Ectodermal cell (in vitro differentiated cells): Measurements from ENCODE around the gene ABCB8.
A peak's percentile ranks its signal among the peaks of the same experiment; 100 is the strongest.

ENCODE experiments used
- H3K27ac ChIP-seq: 2 replicates; pipeline ENCODE4 v1.7.0; 2013; ENCODE audit warnings: mild to moderate bottlenecking, low read depth, low read length; ENCODE audit not compliant: insufficient read depth, poor library complexity, severe bottlenecking
- H3K27me3 ChIP-seq: 2 replicates; pipeline ENCODE4 v1.7.0; 2013; ENCODE audit warnings: mild to moderate bottlenecking, low read length; ENCODE audit not compliant: insufficient read depth, control insufficient read depth, poor library complexity, severe bottlenecking
- H3K36me3 ChIP-seq: one replicate; pipeline ENCODE4 v1.7.0; 2013; ENCODE audit warnings: low read length; ENCODE audit not compliant: control insufficient read depth, insufficient read depth
- H3K4me1 ChIP-seq: one replicate; pipeline ENCODE4 v1.7.0; 2013; ENCODE audit warnings: low read length; ENCODE audit not compliant: control insufficient read depth, insufficient read depth
- H3K4me3 ChIP-seq: 2 replicates; pipeline ENCODE4 v1.7.0; 2013; ENCODE audit warnings: low read depth, low read length, control low read depth; ENCODE audit not compliant: insufficient read depth
- H3K9me3 ChIP-seq: 2 replicates; pipeline ENCODE4 v1.7.0; 2013; ENCODE audit warnings: mild to moderate bottlenecking, low read length, moderate library complexity; ENCODE audit not compliant: control insufficient read depth
- WGBS, 2 experiments: methylation state at CpG; one replicate each; pipeline ENCODE4 v1.1.7; 2013; ENCODE audit warnings: missing lambda C conversion rate in 2 of 2; 5-methylcytosine and 5-hydroxymethylcytosine counted together

The ABCB8 gene

DNA sequence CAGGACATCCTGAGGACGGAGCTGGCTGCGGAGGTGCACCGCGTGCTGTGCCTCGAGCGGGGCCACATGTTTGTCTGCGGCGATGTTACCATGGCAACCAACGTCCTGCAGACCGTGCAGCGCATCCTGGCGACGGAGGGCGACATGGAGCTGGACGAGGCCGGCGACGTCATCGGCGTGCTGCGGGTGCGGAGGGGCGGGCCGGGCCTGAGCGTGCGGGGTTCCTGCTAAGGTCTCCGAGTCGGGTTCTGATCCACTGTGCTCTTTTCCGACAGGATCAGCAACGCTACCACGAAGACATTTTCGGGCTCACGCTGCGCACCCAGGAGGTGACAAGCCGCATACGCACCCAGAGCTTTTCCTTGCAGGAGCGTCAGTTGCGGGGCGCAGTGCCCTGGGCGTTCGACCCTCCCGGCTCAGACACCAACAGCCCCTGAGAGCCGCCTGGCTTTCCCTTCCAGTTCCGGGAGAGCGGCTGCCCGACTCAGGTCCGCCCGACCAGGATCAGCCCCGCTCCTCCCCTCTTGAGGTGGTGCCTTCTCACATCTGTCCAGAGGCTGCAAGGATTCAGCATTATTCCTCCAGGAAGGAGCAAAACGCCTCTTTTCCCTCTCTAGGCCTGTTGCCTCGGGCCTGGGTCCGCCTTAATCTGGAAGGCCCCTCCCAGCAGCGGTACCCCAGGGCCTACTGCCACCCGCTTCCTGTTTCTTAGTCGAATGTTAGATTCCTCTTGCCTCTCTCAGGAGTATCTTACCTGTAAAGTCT is 14.3 kb upstream of the ABCB8 start:
- peaks cover 18% of the 10 kb centered on the region for H3K27me3 ChIP-seq
- peak overlapping the region; percentile 22 for H3K4me3 ChIP-seq
- H3K36me3 ChIP-seq = no peaks in the 10 kb centered on the region
- peaks cover 28% of the 10 kb centered on the region for H3K4me1 ChIP-seq
- no peak overlapping the region for H3K27ac ChIP-seq
- H3K9me3 ChIP-seq = no peaks in the 10 kb centered on the region
- 69 to 75% methylated on average over 55 of the region's 55 CpGs for WGBS, 2 experiments

DNA sequence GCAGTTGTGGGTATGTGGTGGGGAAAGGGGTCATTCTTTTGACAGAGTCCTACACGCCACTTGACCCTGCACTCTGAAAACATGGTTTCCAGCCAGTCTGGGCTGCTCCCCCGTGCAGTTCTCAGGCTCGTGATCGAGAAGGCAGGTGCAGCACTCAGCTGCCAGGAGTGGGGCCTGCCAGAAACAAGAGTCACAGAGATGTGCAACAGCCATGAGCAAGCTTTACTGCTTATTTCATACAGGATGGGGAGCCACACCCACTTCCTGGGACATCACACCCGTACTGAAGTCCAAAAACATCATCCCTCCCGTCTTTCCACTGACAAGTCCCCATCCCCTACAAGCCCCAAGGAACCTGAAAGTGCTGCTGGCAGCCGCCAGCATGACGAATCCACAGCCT is 13.3 kb upstream of the ABCB8 start:
- WGBS, 2 experiments = 93 to 94% methylated on average over 8 of the region's 8 CpGs
- Histone ChIP-seq H3K27me3 (peaks cover 28% of the 10 kb centered on the region), H3K4me1 (peaks cover 26% of the 10 kb centered on the region)

DNA sequence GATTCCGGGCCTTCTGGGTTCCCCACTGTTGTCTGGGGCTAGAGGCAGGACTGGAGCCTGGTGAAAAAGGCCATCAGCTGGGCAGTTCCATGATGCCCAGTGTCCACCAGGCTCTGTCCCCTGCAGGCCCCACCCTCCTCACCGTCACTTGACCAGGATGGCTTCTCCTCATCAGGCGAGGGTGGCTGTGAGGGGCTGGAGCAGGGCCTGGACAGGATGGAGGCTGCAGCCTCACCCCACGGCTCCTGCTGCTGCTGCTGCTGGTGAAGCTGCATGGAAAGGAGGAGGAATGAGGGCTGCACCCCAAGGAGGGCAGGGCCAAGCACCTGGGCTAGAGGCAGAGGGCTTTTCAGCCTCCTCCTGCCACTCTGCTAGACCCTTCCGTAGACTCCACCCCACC is 12.3 kb upstream of the ABCB8 start:
- Histone ChIP-seq H3K4me1 (peaks cover 27% of the 10 kb centered on the region), H3K36me3 (no peaks in the 10 kb centered on the region), H3K4me3 (no peak overlapping the region), H3K27ac (no peak overlapping the region), H3K27me3 (peaks cover 28% of the 10 kb centered on the region), H3K9me3 (no peaks in the 10 kb centered on the region)
- 91% methylated on average over 5 of the region's 5 CpGs for WGBS, 2 experiments

More for the DNA sequence above, 13.3 kb upstream of the ABCB8 start:
- Histone ChIP-seq H3K36me3 (no peaks in the 10 kb centered on the region), H3K27ac (no peak overlapping the region), H3K9me3 (no peaks in the 10 kb centered on the region), H3K4me3 (no peak overlapping the region)

DNA sequence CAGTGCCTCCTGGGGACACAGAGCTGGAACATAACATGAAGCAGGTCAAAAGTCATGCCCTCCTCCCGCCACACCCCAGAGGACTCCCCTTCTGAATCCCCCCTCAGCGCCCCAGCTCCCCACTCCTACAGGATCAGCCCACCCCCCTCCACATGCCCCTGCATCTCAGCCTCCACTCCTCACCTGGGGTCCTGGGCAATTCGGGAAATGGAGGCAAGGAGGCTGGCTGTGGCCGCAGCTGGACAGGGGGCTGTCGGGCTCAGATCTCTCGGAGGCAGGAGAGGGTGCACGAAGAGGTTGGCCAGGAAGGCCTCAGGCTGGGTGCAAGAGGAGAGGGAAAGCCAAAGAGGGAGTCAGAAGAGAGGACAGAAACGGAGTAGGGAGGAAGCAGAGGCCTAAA is 11.7 kb upstream of the ABCB8 start:
- 93 to 94% methylated on average over 8 of the region's 8 CpGs for WGBS, 2 experiments
- H3K27me3 ChIP-seq = peaks cover 28% of the 10 kb centered on the region
- H3K4me3 ChIP-seq = no peak overlapping the region
- H3K36me3 ChIP-seq = no peaks in the 10 kb centered on the region
- no peaks in the 10 kb centered on the region for H3K9me3 ChIP-seq
- no peak overlapping the region for H3K27ac ChIP-seq
- H3K4me1 ChIP-seq = peaks cover 30% of the 10 kb centered on the region

DNA sequence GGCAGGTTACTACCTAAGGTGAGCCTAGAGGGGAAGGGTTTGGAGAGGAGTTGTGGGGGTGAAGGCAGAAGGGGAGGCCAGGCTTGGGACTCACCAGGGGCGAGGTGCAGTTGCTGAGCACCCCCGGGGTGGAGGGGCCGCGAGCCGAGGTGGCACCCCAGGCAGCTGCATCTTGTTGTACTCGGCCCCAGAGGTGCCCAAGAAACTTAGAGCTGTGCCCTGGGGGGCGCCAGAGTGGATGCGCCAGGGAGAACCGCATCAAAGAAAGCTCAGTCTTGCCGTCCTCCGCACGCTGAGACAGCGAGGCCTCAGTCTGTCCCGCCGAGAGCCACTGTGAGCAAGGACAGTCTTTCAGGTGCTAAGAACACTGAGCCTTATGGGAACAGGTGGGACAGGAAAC is 11.3 kb upstream of the ABCB8 start:
- H3K27ac ChIP-seq = no peak overlapping the region
- peaks cover 30% of the 10 kb centered on the region for H3K4me1 ChIP-seq
- H3K27me3 ChIP-seq = peaks cover 28% of the 10 kb centered on the region
- H3K4me3 ChIP-seq = no peak overlapping the region
- no peaks in the 10 kb centered on the region for H3K9me3 ChIP-seq
- WGBS, 2 experiments = 88 to 89% methylated on average over 15 of the region's 15 CpGs
- H3K36me3 ChIP-seq = no peaks in the 10 kb centered on the region

DNA sequence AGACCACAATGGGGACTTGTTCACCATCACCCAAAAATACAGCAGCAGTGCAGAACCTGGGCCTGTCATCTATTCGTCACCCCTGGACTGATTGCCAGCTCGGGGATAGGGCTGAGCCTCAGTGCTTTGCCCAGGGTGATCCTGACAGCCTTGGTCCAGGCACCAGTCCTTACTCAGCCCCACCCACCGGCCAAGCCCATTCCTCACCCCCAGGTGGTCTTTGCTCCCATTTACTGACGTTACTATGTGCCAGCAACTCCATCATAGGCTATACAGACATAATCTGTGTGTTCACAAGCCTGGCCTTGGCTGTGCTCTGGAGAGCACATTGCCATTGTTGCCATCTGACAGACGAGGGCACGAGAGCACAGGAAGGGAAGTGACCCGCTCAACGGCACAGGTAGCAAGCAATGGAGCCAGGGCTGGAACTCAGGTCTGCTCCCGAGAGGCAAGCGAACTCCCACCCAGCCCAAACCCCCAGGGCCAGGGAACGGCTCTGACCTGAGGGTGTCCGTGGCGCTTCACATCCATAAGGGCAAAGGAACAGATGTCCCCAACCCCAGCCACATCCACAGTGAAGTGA is 10.8 kb upstream of the ABCB8 start:
- no peaks in the 10 kb centered on the region for H3K9me3 ChIP-seq
- peaks cover 27% of the 10 kb centered on the region for H3K4me1 ChIP-seq
- no peak overlapping the region for H3K27ac ChIP-seq
- H3K36me3 ChIP-seq = no peaks in the 10 kb centered on the region
- H3K27me3 ChIP-seq = peaks cover 28% of the 10 kb centered on the region
- WGBS, 2 experiments = 77 to 81% methylated on average over 13 of the region's 13 CpGs
- H3K4me3 ChIP-seq = peak overlapping the region; percentile 11

DNA sequence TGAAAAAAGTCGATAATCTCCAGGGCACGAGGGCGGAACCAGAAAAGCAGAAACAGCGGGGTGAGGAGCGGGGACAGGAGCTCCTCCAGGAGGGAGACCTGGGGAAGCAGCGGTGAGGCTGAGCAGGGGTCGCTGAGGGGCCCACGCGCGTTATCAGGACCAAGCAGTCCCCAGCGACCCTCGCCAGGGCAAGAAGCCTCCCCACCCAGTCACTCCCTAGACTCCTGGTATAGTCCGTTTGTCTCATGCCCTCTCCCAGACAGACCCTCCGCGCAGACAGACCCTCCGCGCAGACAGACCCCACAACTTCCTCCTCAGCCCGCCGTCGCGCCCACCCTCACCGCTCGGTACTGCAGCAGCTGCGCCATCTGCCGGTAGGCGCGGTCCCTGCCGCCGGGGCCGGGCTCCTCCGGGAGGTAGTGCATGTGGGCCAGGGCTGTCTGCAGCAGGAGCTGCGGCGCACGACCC is 10.3 kb upstream of the ABCB8 start:
- 13 to 14% methylated on average over 34 of the region's 34 CpGs for WGBS, 2 experiments
- no peaks in the 10 kb centered on the region for H3K36me3 ChIP-seq
- H3K27ac ChIP-seq = no peak overlapping the region
- H3K4me1 ChIP-seq = peaks cover 22% of the 10 kb centered on the region
- no peaks in the 10 kb centered on the region for H3K9me3 ChIP-seq
- H3K27me3 ChIP-seq = peaks cover 28% of the 10 kb centered on the region
- peak overlapping the region; percentile 11 for H3K4me3 ChIP-seq

DNA sequence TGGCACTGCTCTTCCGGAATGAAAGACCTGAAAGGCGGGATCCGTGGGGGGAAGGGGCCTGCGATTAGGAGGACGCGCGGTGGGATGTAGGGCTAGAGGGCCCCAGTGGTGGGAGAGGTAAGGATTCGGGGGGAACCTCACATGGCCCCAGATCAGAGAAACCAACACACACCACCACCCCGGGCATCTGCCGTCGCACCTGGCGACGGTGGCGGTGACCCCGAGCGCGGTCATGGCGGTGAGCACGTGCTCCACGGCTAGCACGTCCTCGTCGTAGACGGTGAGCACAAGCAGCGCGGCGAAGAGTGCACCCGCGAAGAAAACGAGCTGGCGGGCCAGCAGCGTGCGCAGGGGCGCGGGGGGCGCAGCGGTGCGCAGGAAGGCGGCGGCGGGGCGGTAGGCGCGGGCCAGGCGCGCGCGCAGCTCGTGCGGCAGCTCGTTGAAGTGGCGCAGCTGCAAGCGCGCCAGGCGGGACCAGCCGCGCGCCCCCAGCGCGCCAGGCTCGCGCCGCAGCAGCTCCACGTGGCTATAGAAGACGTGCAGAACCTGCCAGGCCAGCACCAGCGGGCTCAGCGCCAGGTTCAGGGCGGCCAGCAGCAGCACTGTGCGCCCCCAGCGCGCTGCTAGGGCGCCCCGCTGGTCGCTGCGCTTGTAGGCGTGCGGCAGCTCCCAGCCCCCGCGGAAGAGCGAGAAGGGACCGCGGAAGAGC is 9.7 kb upstream of the ABCB8 start:
- Histone ChIP-seq H3K27ac (no peak overlapping the region), H3K4me3 (peak overlapping the region; percentile 11), H3K36me3 (no peaks in the 10 kb centered on the region), H3K9me3 (no peaks in the 10 kb centered on the region), H3K27me3 (peaks cover 28% of the 10 kb centered on the region), H3K4me1 (peaks cover 21% of the 10 kb centered on the region)
- WGBS, 2 experiments = 5% methylated on average over 82 of the region's 82 CpGs

DNA sequence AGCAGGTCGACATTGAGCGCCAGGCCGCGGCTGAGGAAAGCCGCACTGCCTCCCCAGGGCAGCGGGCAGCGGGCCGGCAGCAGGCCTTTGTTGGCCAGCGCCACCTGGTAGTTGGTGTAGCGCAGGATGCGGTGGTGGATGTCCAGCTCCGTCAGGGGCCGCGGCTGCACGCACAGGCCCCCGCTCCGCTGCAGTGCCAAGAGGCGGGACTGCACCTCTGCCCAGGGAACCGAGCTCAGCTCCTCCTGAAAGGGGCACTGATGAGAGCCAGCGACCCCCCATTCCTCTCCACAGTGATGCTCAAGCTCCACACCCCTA is 9.2 kb upstream of the ABCB8 start:
- Histone ChIP-seq H3K36me3 (no peaks in the 10 kb centered on the region), H3K4me3 (peak overlapping the region; percentile 11), H3K27me3 (peaks cover 28% of the 10 kb centered on the region), H3K4me1 (peaks cover 21% of the 10 kb centered on the region), H3K9me3 (no peaks in the 10 kb centered on the region), H3K27ac (no peak overlapping the region)
- 56 to 59% methylated on average over 20 of the region's 20 CpGs for WGBS, 2 experiments

DNA sequence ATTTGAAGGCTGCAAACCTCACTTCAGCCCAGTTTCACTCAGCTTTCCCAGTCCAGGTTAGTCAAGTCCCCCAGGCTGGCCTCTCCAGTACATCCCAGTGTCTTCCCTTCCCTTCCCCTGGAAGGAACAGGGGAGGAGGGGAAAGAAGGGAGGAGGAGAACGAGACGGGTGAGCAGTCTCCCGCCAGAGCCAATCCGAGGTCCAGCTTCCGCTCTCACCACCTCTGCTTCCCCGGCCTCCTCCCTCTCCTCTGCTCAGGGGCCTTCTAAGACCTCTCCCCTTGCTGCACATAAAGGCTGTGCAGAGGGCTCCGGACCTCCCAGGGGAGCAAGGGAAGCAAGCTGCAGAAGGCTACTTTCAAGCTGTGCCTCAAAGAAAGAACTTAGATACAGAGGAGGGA is 8.0 kb upstream of the ABCB8 start:
- H3K4me1 ChIP-seq = peaks cover 21% of the 10 kb centered on the region
- H3K36me3 ChIP-seq = no peaks in the 10 kb centered on the region
- peak overlapping the region; percentile 47 for H3K27ac ChIP-seq
- whole genome bisulfite sequencing, 2 experiments = 12 to 22% methylated on average over 5 to 7 of the region's 7 CpGs
- no peak overlapping the region for H3K4me3 ChIP-seq
- peaks cover 28% of the 10 kb centered on the region for H3K27me3 ChIP-seq
- no peaks in the 10 kb centered on the region for H3K9me3 ChIP-seq
